GM12801 (cell line): ENCODE results near the gene IL2RA.

ENCODE experiments used
- CTCF ChIP-seq: IDR thresholded peaks from one replicate; pipeline ENCODE4 v1.5.1; 2011; ENCODE audit warnings: control low read depth; ENCODE audit not compliant: insufficient read length; ENCODE audit errors: extremely low read depth

Gene IL2RA

DNA sequence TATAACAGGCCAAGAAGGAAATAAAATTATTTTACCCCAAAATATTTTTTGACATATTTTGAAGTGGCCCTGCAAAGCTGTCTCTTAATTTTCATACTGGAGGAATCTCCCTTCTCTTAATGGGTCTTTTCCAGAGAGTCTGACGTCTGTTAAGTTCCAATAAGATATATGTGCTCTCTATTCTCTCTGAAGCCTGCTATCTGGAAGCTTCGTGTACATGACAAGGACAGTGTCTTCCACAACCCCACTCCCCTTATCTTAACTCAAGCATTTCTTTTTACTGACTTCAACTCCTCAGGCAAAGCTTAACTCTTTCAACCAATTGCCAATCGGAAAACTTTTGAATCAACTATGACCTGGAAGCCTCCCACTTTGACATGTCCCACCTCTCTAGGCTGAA, 55.6 kb downstream of the IL2RA start:
- TF ChIP-seq CTCF, result no peak

GRCh38 chr10:6005856-6006395, 56.2 kb downstream of the IL2RA start:
- TF ChIP-seq CTCF, result no peak

- no peak for TF ChIP-seq CTCF
Measured at GRCh38 chr10:6002809-6003510, 59.2 kb downstream of the IL2RA start.

DNA sequence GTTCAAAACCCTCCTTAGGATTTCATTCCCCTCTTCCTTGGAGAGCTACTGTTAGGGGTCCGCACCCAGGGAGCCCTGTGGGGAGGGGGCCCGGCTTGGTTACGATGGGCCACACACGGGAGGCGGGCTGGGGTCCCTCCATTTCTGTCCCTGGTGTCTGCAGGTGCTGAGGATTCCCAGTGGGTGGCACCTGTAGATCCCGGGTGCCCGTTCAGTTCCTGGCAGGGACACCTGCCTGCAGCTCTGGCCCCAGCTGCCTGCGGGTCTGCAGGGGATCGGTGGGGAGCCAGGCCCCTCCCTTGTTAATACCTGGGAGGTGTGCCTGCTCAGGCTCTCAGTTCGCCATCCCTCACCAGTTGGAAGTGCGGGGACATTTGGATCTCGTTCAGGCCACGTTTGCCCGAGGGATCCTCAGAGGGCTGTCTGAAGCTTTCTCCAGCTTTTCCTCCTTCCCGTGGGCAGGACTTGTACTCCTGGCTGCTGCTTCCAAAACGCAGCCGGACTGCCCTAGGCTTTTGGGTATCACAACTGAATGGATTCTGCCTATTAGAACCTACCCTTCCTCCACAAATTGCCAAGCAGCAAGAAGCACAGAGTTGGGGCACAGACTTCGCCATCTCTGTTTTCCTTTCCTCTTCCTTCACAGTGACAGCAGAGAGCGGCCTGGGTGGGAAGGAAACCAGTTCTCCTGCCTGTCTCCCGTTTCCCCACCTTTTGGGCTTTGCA, 62.6 kb downstream of the IL2RA start:
- no peak for TF ChIP-seq CTCF

DNA sequence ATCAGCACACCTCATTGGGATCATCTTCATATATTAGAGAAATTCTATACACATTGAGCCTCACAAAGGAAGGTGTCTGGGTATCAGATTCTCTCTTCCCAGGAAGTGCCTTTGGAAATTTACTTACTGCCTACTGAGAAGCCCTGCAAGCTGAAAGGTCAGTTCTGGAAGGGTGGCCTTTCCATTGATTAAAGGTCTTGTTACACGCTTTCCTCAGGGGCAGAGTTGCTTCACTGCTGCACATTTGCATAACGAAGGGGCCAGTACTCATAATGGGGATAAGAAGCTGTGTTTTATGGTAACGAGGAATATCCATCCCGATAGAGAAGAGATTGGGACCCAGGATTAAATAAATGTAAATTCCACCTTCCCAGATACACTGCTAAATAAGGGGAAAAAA, 65.5 kb downstream of the IL2RA start:
- no peak for TF ChIP-seq CTCF

GRCh38 chr10:5992398-5992797, 69.8 kb downstream of the IL2RA start:
- no peak for TF ChIP-seq CTCF

DNA sequence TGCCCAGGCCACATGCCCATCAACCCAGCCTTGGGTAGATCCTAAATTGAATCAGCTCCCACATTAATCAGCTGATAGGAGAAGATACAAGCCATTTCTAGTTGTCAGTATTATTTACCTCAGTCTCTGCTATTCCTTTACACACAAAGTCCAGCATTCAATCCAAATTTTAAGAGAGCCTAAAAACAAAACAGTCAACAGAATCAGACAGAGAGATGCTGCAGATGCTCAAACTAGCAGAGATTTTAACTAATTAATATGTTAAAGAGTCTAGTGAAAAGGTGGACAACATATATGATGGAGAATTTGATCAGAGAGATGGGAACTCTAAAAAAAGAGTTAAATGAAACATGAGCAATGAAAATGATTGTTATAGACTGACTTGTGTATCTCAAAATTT, 70.5 kb downstream of the IL2RA start:
- no peak for TF ChIP-seq CTCF
